ENCODE results near the gene TMEM184B. TPM values are rescaled to one million over a fixed set of nuclear protein-coding genes. Genes with fewer than 3 reads are reported as not detected.

TMEM184B gene
- total RNA-seq, 1 experiment from 2014 or later: 192 TPM

GRCh38 chr22:38300197-38300945 is 27.6 kb upstream of the TMEM184B start:
- no peaks in the 10 kb centered on the region for H3K27me3 ChIP-seq (ENCODE audit: insufficient read depth, low read depth)
- peak overlapping the region; percentile 27; the same call in 1 of the 2 replicates for H3K4me3 ChIP-seq
- H3K9me3 ChIP-seq (ENCODE audit: insufficient read depth, low read depth): no peaks in the 10 kb centered on the region
- peak overlapping the region; percentile 97 for H3K27ac ChIP-seq
- H3K36me3 ChIP-seq (ENCODE audit: low read depth): peaks cover 80% of the 10 kb centered on the region
- BruUV-seq (replicated peaks): no TSS peak
- H2AFZ ChIP-seq: no peak overlapping the region
- peaks cover 71% of the 10 kb centered on the region for H3F3A ChIP-seq (ENCODE audit: insufficient read depth, low read depth)
- H3K79me2 ChIP-seq (ENCODE audit: low read depth): peaks cover 79% of the 10 kb centered on the region
- intact Hi-C loops (cut with micrococcal nuclease; ENCODE audit: unreplicated experiment): no loop called here
- DNase-seq: peak; percentile 61 to 91
- POLR2A ChIA-PET (ENCODE audit: unreplicated experiment): no interaction called here
- peaks cover 15% of the 10 kb centered on the region for H4K20me1 ChIP-seq (ENCODE audit: insufficient read depth)
- H3K4me2 ChIP-seq: peak overlapping the region; percentile 75
- H3K9me2 ChIP-seq (ENCODE audit: insufficient read depth): no peaks in the 10 kb centered on the region
- TF ChIP-seq, protein P1, sequence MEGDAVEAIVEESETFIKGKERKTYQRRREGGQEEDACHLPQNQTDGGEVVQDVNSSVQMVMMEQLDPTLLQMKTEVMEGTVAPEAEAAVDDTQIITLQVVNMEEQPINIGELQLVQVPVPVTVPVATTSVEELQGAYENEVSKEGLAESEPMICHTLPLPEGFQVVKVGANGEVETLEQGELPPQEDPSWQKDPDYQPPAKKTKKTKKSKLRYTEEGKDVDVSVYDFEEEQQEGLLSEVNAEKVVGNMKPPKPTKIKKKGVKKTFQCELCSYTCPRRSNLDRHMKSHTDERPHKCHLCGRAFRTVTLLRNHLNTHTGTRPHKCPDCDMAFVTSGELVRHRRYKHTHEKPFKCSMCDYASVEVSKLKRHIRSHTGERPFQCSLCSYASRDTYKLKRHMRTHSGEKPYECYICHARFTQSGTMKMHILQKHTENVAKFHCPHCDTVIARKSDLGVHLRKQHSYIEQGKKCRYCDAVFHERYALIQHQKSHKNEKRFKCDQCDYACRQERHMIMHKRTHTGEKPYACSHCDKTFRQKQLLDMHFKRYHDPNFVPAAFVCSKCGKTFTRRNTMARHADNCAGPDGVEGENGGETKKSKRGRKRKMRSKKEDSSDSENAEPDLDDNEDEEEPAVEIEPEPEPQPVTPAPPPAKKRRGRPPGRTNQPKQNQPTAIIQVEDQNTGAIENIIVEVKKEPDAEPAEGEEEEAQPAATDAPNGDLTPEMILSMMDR (conservative IDR thresholded peaks at IDR 0.05): no peak
- no peak for TF ChIP-seq EZH2 (IDR thresholded peaks at IDR 0.05; ENCODE audit: low read depth)
- CTCF ChIA-PET: no interaction called here
- H3K4me1 ChIP-seq (replicated peaks; ENCODE audit: insufficient read depth): peaks cover 87% of the 10 kb centered on the region

- peak; percentile 65 to 78 for DNase-seq
- TF ChIP-seq EZH2 (IDR thresholded peaks at IDR 0.05; ENCODE audit: low read depth): no peak
- TF ChIP-seq, protein P1 (conservative IDR thresholded peaks at IDR 0.05): no peak
- peak overlapping the region; percentile 97 for H3K27ac ChIP-seq
- H3K4me2 ChIP-seq: peak overlapping the region; percentile 75
- H3K4me3 ChIP-seq: peak overlapping the region; percentile 27; the same call in 1 of the 2 replicates
- H3F3A ChIP-seq (ENCODE audit: insufficient read depth, low read depth): peaks cover 66% of the 10 kb centered on the region
- peaks cover 84% of the 10 kb centered on the region for H3K4me1 ChIP-seq (replicated peaks; ENCODE audit: insufficient read depth)
- ChIA-PET CTCF (no interaction called here), POLR2A (ENCODE audit: unreplicated experiment) (no interaction called here)
- BruUV-seq (replicated peaks): no TSS peak
- no peaks in the 10 kb centered on the region for H3K9me3 ChIP-seq (ENCODE audit: insufficient read depth, low read depth)
- peaks cover 79% of the 10 kb centered on the region for H3K36me3 ChIP-seq (ENCODE audit: low read depth)
- peaks cover 12% of the 10 kb centered on the region for H4K20me1 ChIP-seq (ENCODE audit: insufficient read depth)
- intact Hi-C loops (cut with micrococcal nuclease; ENCODE audit: unreplicated experiment): loop anchor here (1.0 to 10.0 kb wide), 6 partner anchors 17 to 187 kb away; partner anchors contain the start of genes BAIAP2L2 and PLA2G6
- H3K79me2 ChIP-seq (ENCODE audit: low read depth): peaks cover 75% of the 10 kb centered on the region
- H2AFZ ChIP-seq: no peak overlapping the region
- no peaks in the 10 kb centered on the region for H3K27me3 ChIP-seq (ENCODE audit: insufficient read depth, low read depth)
- no peaks in the 10 kb centered on the region for H3K9me2 ChIP-seq (ENCODE audit: insufficient read depth)
These were observed 26.9 kb upstream of the TMEM184B start for GRCh38 chr22:38299770-38300102.

GRCh38 chr22:38298312-38299005 is 25.6 kb upstream of the TMEM184B start:
- Histone ChIP-seq H3F3A (ENCODE audit: insufficient read depth, low read depth) (peaks cover 65% of the 10 kb centered on the region), H3K9me3 (ENCODE audit: insufficient read depth, low read depth) (no peaks in the 10 kb centered on the region), H3K36me3 (ENCODE audit: low read depth) (peaks cover 74% of the 10 kb centered on the region), H3K27ac (peak overlapping the region; percentile 97), H3K27me3 (ENCODE audit: insufficient read depth, low read depth) (no peaks in the 10 kb centered on the region), H3K4me2 (peak overlapping the region; percentile 75), H3K9me2 (ENCODE audit: insufficient read depth) (no peaks in the 10 kb centered on the region), H4K20me1 (ENCODE audit: insufficient read depth) (no peaks in the 10 kb centered on the region), H3K4me1 (replicated peaks; ENCODE audit: insufficient read depth) (peaks cover 77% of the 10 kb centered on the region), H3K79me2 (ENCODE audit: low read depth) (peaks cover 65% of the 10 kb centered on the region), H3K4me3 (peak overlapping the region; percentile 27; the same call in 1 of the 2 replicates), H2AFZ (no peak overlapping the region)
- ChIA-PET POLR2A (ENCODE audit: unreplicated experiment) (interaction anchor here (0.5 to 0.9 kb wide), 3 partner anchors 8 to 349 kb away, joined by 4 to 14 read pairs (median 9); no protein-coding TSS in a partner anchor), CTCF (interaction anchor here (0.6 to 0.8 kb wide), 2 partner anchors 10 to 154 kb away, joined by 3 to 7 read pairs; no protein-coding TSS in a partner anchor)
- TF ChIP-seq, protein P1 (conservative IDR thresholded peaks at IDR 0.05): peak; percentile 92
- no peak for TF ChIP-seq EZH2 (IDR thresholded peaks at IDR 0.05; ENCODE audit: low read depth)
- DNase-seq: peak; percentile 97 to 100
- BruUV-seq (replicated peaks): no TSS peak
- intact Hi-C loops (cut with micrococcal nuclease; ENCODE audit: unreplicated experiment): loop anchor here (1.0 to 10.0 kb wide), 9 partner anchors 9 to 186 kb away; partner anchors contain the start of genes BAIAP2L2, MAFF and PLA2G6

All from PC-9 (cell line).